ENCODE measurements around the gene PSME1.

DNA sequence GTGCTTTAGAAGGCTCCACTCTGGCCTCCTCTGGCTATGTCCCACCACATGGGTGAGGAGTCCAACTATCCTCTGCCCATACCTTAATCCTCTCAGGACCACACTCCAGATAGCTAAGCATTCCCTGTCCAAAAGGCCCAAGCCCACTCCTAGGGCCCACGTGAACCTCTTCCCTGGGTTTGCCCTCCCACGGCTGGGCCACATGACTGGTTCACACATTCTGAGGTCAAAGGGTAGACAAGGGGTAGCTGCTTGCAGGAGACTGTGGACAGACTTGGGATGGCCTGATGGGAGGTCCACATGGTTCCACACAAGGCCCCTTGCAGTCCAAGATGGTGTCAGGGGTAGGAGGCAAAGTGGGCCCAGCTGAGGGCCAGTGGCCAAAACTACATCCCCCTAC is 47.9 kb upstream of the PSME1 start:
- no peak for TF ChIP-seq MYC (IDR thresholded peaks at IDR 0.05; ENCODE audit: low read depth, low read length)
- no peak for TF ChIP-seq GATA2 (IDR thresholded peaks at IDR 0.05; ENCODE audit: insufficient read depth, insufficient read length, low read depth, low read length)

All from endothelial cell of umbilical vein (primary cell).